ENCODE data around the gene KRTAP10-3.

KRTAP10-3 gene

DNA sequence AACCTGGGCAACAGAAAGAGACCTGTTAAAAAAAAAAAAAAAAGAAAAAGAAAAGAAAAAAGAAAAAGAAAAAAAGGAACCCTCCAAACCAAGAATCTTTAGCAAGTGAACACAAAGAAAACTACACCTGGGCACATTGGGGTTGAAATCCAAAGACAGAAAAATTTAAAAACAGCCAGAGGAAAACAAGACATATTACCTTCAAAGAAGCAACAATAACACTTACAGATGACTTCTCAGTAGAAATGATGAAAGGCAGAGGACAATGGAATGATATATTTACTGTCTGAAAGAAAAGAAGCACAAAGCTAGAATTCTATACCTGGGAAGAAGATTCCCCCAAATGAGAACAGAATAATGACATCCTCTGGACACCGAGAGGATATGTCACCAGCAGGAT, 15.9 kb downstream of the KRTAP10-3 start:
- no peak overlapping the region for H3K27ac ChIP-seq
- no peak for TF ChIP-seq ZFX (IDR thresholded peaks at IDR 0.05; ENCODE audit: borderline replicate concordance)
- TF ChIP-seq, protein P1, sequence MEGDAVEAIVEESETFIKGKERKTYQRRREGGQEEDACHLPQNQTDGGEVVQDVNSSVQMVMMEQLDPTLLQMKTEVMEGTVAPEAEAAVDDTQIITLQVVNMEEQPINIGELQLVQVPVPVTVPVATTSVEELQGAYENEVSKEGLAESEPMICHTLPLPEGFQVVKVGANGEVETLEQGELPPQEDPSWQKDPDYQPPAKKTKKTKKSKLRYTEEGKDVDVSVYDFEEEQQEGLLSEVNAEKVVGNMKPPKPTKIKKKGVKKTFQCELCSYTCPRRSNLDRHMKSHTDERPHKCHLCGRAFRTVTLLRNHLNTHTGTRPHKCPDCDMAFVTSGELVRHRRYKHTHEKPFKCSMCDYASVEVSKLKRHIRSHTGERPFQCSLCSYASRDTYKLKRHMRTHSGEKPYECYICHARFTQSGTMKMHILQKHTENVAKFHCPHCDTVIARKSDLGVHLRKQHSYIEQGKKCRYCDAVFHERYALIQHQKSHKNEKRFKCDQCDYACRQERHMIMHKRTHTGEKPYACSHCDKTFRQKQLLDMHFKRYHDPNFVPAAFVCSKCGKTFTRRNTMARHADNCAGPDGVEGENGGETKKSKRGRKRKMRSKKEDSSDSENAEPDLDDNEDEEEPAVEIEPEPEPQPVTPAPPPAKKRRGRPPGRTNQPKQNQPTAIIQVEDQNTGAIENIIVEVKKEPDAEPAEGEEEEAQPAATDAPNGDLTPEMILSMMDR (IDR thresholded peaks at IDR 0.05), result no peak

DNA sequence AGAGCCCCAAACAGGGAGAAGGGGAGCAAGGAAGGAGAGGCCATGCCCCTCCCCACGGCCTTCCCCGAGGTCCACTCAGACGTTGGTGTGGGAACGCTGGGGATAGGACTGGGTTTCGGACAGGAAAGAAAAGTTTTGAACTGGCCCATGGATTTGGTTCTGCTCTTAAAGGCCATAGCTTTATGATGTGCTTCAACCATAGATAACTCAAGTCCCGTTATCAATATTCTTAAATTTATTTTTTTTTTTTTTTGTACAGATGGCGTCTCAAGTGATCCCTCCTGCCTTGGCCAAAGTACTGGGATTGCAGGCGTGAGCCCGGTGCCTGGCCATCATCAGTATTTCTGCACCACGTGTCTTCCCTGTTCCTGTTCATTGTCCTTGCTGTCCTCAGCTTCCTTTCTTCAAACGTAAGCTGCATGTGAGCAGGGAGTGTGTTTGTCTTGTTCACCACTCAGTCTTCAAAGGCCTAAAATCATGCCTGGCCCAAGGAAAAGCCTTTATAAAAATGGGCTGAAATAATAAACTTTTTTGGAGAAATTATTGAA, 17.8 kb downstream of the KRTAP10-3 start:
- TF ChIP-seq ZFX (IDR thresholded peaks at IDR 0.05; ENCODE audit: borderline replicate concordance), result no peak
- TF ChIP-seq, protein P1 (IDR thresholded peaks at IDR 0.05), result no peak
- H3K27ac ChIP-seq, result no peak overlapping the region

DNA sequence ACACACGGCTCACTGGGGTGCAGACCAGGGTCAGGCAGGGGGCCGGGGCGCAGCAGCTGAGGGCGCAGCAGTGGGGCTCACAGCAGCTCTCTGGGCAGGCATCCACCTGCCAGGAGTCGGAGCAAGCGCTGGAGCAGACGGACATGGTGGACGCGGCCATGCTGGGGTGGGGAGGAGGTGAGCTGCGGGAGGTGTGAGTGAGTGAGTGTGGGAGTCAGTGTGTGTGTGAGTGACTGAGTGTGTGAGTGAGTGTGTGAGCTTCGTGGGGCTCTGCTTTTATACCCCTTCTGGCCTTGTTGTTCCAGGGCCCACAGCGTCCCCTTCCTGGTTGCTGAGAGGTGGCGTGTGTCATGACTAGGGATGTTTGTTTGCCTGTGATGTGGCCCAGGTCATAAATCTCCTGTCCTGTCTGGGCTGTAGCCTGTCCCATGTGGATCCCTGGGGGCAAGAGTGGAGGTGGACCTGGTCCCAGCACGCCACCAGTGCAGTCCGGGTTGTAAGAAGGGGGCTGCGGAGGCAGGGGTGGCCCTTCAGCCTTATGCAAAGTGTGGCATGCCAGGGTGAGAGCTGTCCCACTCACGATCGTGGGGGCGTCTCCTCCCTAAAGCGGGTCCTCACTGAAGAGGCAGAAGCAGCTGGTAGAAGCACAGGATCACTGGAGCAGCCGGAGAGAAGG, 18.5 kb downstream of the KRTAP10-3 start, which contains the start of gene KRTAP10-1:
Gene KRTAP10-1, minus strand, starts transcription at position 205 of the 676 bp plus-strand sequence. Its CDS starts 45 bp downstream, at position 160.
- no peak for TF ChIP-seq ZFX (IDR thresholded peaks at IDR 0.05; ENCODE audit: borderline replicate concordance)

DNA sequence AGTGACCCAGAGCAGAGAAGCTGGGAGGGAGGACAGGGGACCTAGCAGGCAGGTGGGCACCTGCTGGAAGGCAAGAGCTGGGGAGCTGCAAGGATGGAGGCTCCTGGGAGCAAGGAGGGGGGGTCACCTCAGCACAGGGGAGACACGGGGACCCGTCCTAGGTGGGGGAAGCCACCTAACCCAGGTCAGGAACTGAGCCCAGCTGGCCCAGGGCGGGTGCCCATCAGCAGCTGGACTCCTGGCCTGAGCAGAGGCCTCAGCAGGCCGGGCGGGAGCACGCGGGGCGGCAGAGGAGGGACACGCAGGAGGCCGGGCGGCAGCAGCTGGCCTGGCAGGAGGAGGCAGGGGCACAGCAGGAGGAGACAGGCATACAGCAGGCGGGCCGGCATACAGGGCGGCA, 19.5 kb downstream of the KRTAP10-3 start:
- TF ChIP-seq, protein P1 (IDR thresholded peaks at IDR 0.05), result no peak
- no peak for TF ChIP-seq ZFX (IDR thresholded peaks at IDR 0.05; ENCODE audit: borderline replicate concordance)
- no peak overlapping the region for H3K27ac ChIP-seq

More for the DNA sequence above, 18.5 kb downstream of the KRTAP10-3 start, which contains the start of gene KRTAP10-1:
- H3K27ac ChIP-seq, result no peak within 1 kb of the TSS

DNA sequence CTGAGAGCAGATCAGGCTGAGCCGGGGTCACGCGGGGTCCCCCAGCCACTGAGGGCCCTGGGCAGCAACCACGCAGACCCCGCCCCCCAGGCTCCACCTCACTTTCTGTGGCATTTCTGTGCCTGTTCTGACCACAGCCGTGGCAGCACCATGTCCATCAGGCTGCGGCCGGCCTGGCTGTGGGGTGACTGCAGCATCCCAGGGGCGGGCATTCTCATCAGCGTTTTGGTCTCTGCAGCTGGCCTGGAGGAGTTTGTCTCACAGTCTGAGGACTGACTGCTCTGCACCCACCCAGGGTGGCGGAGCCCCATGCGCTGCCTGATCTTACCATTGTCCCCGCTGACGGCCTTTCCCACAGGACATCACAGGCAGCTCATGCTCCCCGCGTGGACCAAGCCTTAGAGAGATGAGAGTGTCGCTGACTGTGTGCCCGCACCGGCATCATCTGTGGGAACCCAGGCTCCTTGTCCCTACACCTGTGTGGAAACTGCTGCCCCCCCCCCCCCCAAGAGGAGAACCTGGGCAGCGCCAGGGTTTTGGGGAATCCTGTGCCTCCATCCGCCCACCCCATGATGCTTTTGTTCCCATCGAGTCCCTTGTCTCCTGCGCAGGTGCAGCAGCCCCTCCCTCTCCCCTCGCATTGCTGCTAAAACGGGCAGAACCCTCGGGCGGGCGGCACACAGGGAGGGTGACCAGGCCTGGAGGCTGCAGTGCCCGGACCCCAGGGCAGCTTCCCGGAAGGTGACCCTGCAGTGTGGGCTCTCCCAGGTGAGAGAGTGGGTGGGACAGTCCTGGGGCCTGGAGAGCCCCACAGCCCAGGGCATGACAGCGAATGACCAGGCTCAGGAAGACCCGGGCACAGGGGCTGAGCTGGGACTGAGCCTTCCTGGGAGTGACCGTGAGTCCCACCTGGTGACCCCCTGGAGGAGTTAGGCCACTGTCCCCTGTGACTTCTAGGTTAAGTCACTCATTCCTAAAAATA, 20.4 kb downstream of the KRTAP10-3 start:
- H3K27ac ChIP-seq, result no peak overlapping the region
- TF ChIP-seq, protein P1 (IDR thresholded peaks at IDR 0.05), result no peak
- TF ChIP-seq ZFX (IDR thresholded peaks at IDR 0.05; ENCODE audit: borderline replicate concordance), result no peak

DNA sequence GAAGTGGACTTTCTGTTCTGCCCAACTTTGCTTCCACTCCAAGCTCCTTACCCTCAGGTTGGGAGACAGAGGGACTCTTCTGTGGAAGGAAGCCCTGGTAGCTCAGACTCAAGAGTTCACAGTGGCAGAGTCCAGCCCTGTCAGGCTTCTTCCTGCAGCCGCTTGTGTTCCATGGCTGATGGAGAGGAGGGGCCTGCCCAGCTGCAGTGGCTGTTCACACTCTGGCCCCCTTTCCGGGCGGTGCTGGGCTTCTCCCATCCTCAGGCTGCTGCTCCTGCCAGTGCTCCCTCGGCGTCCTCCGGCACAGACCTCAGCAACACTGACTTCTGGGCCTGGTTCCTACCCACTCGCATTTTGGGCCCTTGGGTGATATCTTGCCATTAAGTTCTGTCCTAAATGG, 22.6 kb downstream of the KRTAP10-3 start:
- TF ChIP-seq, protein P1 (IDR thresholded peaks at IDR 0.05), result no peak
- no peak for TF ChIP-seq ZFX (IDR thresholded peaks at IDR 0.05; ENCODE audit: borderline replicate concordance)
- H3K27ac ChIP-seq, result no peak overlapping the region

DNA sequence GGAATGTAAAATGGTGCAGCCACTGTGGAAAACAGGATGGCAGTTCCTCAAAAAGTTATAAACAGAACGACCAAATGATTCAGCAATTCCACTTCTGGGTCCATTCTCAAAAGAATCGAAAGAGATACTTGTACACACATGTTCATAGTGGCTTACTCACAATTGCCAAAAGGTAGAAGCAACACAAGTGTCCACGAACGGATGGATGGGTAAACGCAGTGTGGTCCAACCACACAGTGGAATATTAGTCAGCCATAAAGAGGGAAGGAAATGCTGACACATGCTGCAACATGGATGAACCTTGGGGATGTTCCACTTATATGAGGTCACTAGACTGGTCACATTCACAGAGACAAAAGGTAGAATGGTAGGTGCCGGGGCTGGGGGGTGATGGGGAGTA, 23.9 kb downstream of the KRTAP10-3 start:
- no peak for TF ChIP-seq ZFX (IDR thresholded peaks at IDR 0.05; ENCODE audit: borderline replicate concordance)
- TF ChIP-seq, protein P1 (IDR thresholded peaks at IDR 0.05), result no peak
- H3K27ac ChIP-seq, result no peak overlapping the region
